GM12878 (cell line): ENCODE measurements around the gene PPT2. TPM values are rescaled to one million over a fixed set of nuclear protein-coding genes. Genes with fewer than 3 reads are reported as not detected.

Experiments used
- ATAC-seq: fragments of 200-7000 bp; cut with Tn5 transposase; 3 replicates; pipeline ENCODE4 v1.9.1; 2020; ENCODE audit warnings: mild to moderate bottlenecking, moderate library complexity
- BruUV-seq: library from RNA; stranded (reverse); fragments of 400-500 nt; replicated peaks from 2 replicates; lab custom pipeline; 2021; lab: Mats Ljungman, UMichigan
- CTCF ChIA-PET: fragments of 300-600 bp; sonication (Branson Sonifier 250); formaldehyde crosslinking; extraction: SDS; loops from one replicate; lab custom pipeline; 2021; ENCODE audit warnings: inconsistent platforms; lab: Yijun Ruan, JAX
- POLR2A ChIA-PET: fragments of 350-600 bp; formaldehyde crosslinking; extraction: SDS; loops from one replicate; lab custom pipeline; 2021; ENCODE audit warnings: inconsistent platforms; lab: Charles Lee
- RAD21 ChIA-PET: fragments of 300-600 bp; sonication (Branson Sonifier 250); formaldehyde crosslinking; loops from one replicate; lab custom pipeline; 2023; ENCODE audit warnings: antibody characterized with exemption; ENCODE audit not compliant: unreplicated experiment; lab: Charles Lee
- SMC1A ChIA-PET: fragments of 300-600 bp; sonication (Branson Sonifier 250); formaldehyde crosslinking; loops from one replicate; lab custom pipeline; 2023; ENCODE audit not compliant: unreplicated experiment, uncharacterized antibody; lab: Charles Lee
- DNase-seq: peaks from one replicate; pipeline ENCODE4 v3.0.0-alpha.2; 2011; ENCODE audit warnings: low read depth, low spot score
- FAIRE-seq: peaks from 3 replicates; lab custom pipeline; 2011; peaks lifted over from hg19 to GRCh38; lab: Jason Lieb, UNC
- H2AFZ ChIP-seq: 2 replicates; pipeline ENCODE4 v1.6.0; 2011; ENCODE audit warnings: low read depth, low read length, control low read depth; ENCODE audit not compliant: control insufficient read depth
- H3K27ac ChIP-seq: 2 replicates; pipeline ENCODE4 v1.5.1; 2011; ENCODE audit warnings: control low read depth; ENCODE audit not compliant: control insufficient read depth, insufficient read depth
- H3K27me3 ChIP-seq, 2 experiments: replicated peaks in 1 of 2; 2 replicates each; pipeline versions ENCODE4 v1.6.0 to v1.6.1; 2011; ENCODE audit warnings: low read length in 1 of 2; ENCODE audit not compliant: control insufficient read depth in 2 of 2, insufficient read depth in 2 of 2
- H3K36me3 ChIP-seq, 2 experiments: 2 replicates each; pipeline ENCODE4 v1.5.1; 2011; ENCODE audit warnings: low read length in 1 of 2; ENCODE audit not compliant: control insufficient read depth in 2 of 2, insufficient read depth in 2 of 2
- H3K4me1 ChIP-seq: 2 replicates; pipeline ENCODE4 v1.6.1; 2011; ENCODE audit warnings: mild to moderate bottlenecking, low read length, moderate library complexity, mixed read lengths; ENCODE audit not compliant: control insufficient read depth, insufficient read depth
- H3K4me2 ChIP-seq: 2 replicates; pipeline ENCODE4 v1.6.0; 2011; ENCODE audit warnings: control low read depth; ENCODE audit not compliant: control insufficient read depth, insufficient read depth
- H3K4me3 ChIP-seq: fragments of 200-600 bp; sonication (generic); 2 replicates; pipeline ENCODE4 v1.5.1; 2016
- H3K79me2 ChIP-seq: 2 replicates; pipeline ENCODE4 v1.6.0; 2011; ENCODE audit warnings: low read length; ENCODE audit not compliant: control insufficient read depth, insufficient read depth
- H3K9ac ChIP-seq: 2 replicates; pipeline ENCODE4 v1.8.0; 2011; ENCODE audit warnings: low read length, control low read depth, mixed read lengths; ENCODE audit not compliant: control insufficient read depth, insufficient read depth
- H3K9me3 ChIP-seq: replicated peaks from 3 replicates; pipeline ENCODE4 v1.5.1; 2011; ENCODE audit warnings: mild to moderate bottlenecking, low read length; ENCODE audit not compliant: control insufficient read depth, insufficient read depth
- H4K20me1 ChIP-seq: 2 replicates; pipeline ENCODE4 v1.6.0; 2011; ENCODE audit not compliant: control insufficient read depth, insufficient read depth
- BCL11A ChIP-seq: IDR thresholded peaks from 2 replicates; pipeline ENCODE4 v1.6.1; 2011; ENCODE audit warnings: low read depth, low read length
- BMI1 ChIP-seq: fragments of 450-650 bp; IDR thresholded peaks from 2 replicates; pipeline ENCODE4 v1.6.1; 2016; ENCODE audit warnings: mild to moderate bottlenecking, moderate library complexity, borderline replicate concordance
- CEBPB ChIP-seq, 2 experiments: fragments of 150-350 bp in 1 of 2; IDR thresholded peaks; 2 replicates each; pipeline ENCODE4 v1.6.1; 2012 to 2014; ENCODE audit warnings: low read depth in 2 of 2, low read length in 2 of 2, borderline replicate concordance in 1 of 2, inconsistent platforms in 1 of 2
- CEBPZ ChIP-seq: fragments of 150-350 bp; IDR thresholded peaks from 2 replicates; pipeline ENCODE4 v1.6.1; 2016; ENCODE audit warnings: low read depth, low read length
- EP300 ChIP-seq, 2 experiments: fragments of 150-350 bp in 1 of 2; IDR thresholded peaks; 2 replicates each; pipeline ENCODE4 v1.6.1; 2011 to 2012; ENCODE audit warnings: low read depth in 2 of 2, low read length in 2 of 2, borderline replicate concordance in 1 of 2, improper control_type of control experiment in 1 of 2, inconsistent platforms in 1 of 2; ENCODE audit not compliant: control insufficient read depth in 1 of 2
- HDGF ChIP-seq: fragments of 450-650 bp; IDR thresholded peaks from 2 replicates; pipeline ENCODE4 v1.6.1; 2016; ENCODE audit warnings: antibody characterized with exemption
- IKZF2 ChIP-seq, 2 experiments: fragments of 450-650 bp; IDR thresholded peaks; 2 replicates each; pipeline ENCODE4 v1.6.1; 2017; ENCODE audit warnings: mild to moderate bottlenecking in 2 of 2, moderate library complexity in 2 of 2
- IRF5 ChIP-seq: fragments of 450-650 bp; IDR thresholded peaks from 2 replicates; pipeline ENCODE4 v1.6.1; 2017; ENCODE audit warnings: borderline replicate concordance
- LARP7 ChIP-seq: fragments of 450-650 bp; IDR thresholded peaks from 2 replicates; pipeline ENCODE4 v1.6.1; 2017; ENCODE audit warnings: mild to moderate bottlenecking
- MAX ChIP-seq: IDR thresholded peaks from 2 replicates; pipeline ENCODE4 v1.6.1; 2012; ENCODE audit warnings: low read depth, low read length, improper control_type of control experiment
- MYB ChIP-seq: fragments of 150-350 bp; IDR thresholded peaks from 2 replicates; pipeline ENCODE4 v1.6.1; 2014; ENCODE audit warnings: mild to moderate bottlenecking, low read depth, low read length, borderline replicate concordance
- MYC ChIP-seq: IDR thresholded peaks from 2 replicates; pipeline ENCODE4 v1.6.1; 2011; ENCODE audit warnings: mild to moderate bottlenecking, low read length, moderate library complexity, inconsistent platforms; ENCODE audit not compliant: insufficient read depth, insufficient replicate concordance, insufficient read length, severe bottlenecking
- POLR2A ChIP-seq: IDR thresholded peaks from 2 replicates; pipeline ENCODE4 v1.6.1; 2011; ENCODE audit warnings: low read depth, mild to moderate bottlenecking, low read length
- POLR2AphosphoS2 ChIP-seq: IDR thresholded peaks from 2 replicates; pipeline ENCODE4 v1.6.1; 2011; ENCODE audit warnings: low read depth, mild to moderate bottlenecking, low read length, improper control_type of control experiment, moderate library complexity
- POLR2AphosphoS5 ChIP-seq: IDR thresholded peaks from 2 replicates; pipeline ENCODE4 v1.6.1; 2011; ENCODE audit warnings: mild to moderate bottlenecking, low read length, inconsistent platforms
- RAD51 ChIP-seq: fragments of 450-650 bp; IDR thresholded peaks from 2 replicates; pipeline ENCODE4 v1.6.1; 2016; ENCODE audit warnings: moderate library complexity, mild to moderate bottlenecking, inconsistent platforms
- SIN3A ChIP-seq: IDR thresholded peaks from 2 replicates; pipeline ENCODE4 v1.6.1; 2012; ENCODE audit warnings: low read depth, low read length, improper control_type of control experiment
- SMAD5 ChIP-seq: IDR thresholded peaks from 2 replicates; pipeline ENCODE4 v1.6.1; 2016; ENCODE audit warnings: antibody characterized with exemption, low read depth
- SPI1 ChIP-seq: IDR thresholded peaks from 2 replicates; pipeline ENCODE4 v1.6.1; 2011; ENCODE audit warnings: low read depth, mild to moderate bottlenecking, low read length, moderate library complexity, borderline replicate concordance; ENCODE audit not compliant: insufficient read depth
- TCF12 ChIP-seq: IDR thresholded peaks from 2 replicates; pipeline ENCODE4 v1.6.1; 2011; ENCODE audit warnings: low read depth, mild to moderate bottlenecking, low read length
- TCF7 ChIP-seq: IDR thresholded peaks from 2 replicates; pipeline ENCODE4 v1.6.1; 2014; ENCODE audit warnings: antibody characterized with exemption, borderline replicate concordance
- ZSCAN29 ChIP-seq: fragments of 450-650 bp; IDR thresholded peaks from 2 replicates; pipeline ENCODE4 v1.6.1; 2017; ENCODE audit warnings: mild to moderate bottlenecking, moderate library complexity
- WGBS: methylation state at CpG from one replicate; pipeline ENCODE4 v1.1.6; 2016; ENCODE audit warnings: low lambda C conversion rate; ENCODE audit not compliant: insufficient replicate concordance, insufficient coverage; ENCODE audit errors: missing lambda C conversion rate; 5-methylcytosine and 5-hydroxymethylcytosine counted together
- in situ Hi-C: fragments of 300-500 bp; cut with MboI; formaldehyde crosslinking; loops from 9 replicates; pipeline ENCODE4 v1.14.3; 2018; ENCODE audit warnings: mixed read lengths
- intact Hi-C: fragments of 100-400 bp; cut with micrococcal nuclease; formaldehyde crosslinking; loops from one replicate; pipeline ENCODE4 v1.14.2; 2022; ENCODE audit not compliant: unreplicated experiment
- polyA plus RNA-seq, 11 experiments: library from polyadenylated mRNA; depleted of rRNA in 4 of 11; unstranded in 6 of 11; stranded (reverse) in 5 of 11; fragments of >200 nt; fragmentation: Nextera tagmentation in 4 of 11; fragmentation: Illumina TruSeq in 1 of 11; extraction: Ambion mirVana in 4 of 11; extraction: Trizol in 1 of 11; gene quantifications; 1 replicate in 1 of 11; 2 replicates in 10 of 11; pipeline versions ENCODE4 v1.2.1 to v1.2.3, GENCODE V29; 2011 to 2016; ENCODE audit warnings: inconsistent platforms in 2 of 11, missing spikeins in 2 of 11, low read depth in 1 of 11
- total RNA-seq, 4 experiments: library from RNA; depleted of rRNA in 3 of 4; stranded (reverse); fragments of >200 nt in 3 of 4; fragmentation: Illumina TruSeq in 1 of 4; extraction: Trizol in 1 of 4; gene quantifications; 2 replicates each; pipeline versions ENCODE4 v1.2.1 to v1.2.3, GENCODE V29; 2013 to 2021

PPT2 gene
- total and polyA plus RNA-seq, 10 of the 15 experiments (the other 5 are each of a cell fraction or from before 2014, with no cell fraction given): 1.3 to 25.5 (median 5.5) TPM

GRCh38 chr6:32195652-32195901, 41.6 kb downstream of the PPT2 start:
- in situ Hi-C loops: no loop called here
- FAIRE-seq (peak; percentile 94), DNase-seq (peak; percentile 97), ATAC-seq (peak; percentile 85)
- ChIA-PET POLR2A (interaction anchor here (0.6 to 2.6 kb wide), 23 partner anchors 11 to 1351 kb away, joined by 3 to 51 read pairs (median 3); partner anchors contain the start of genes AGPAT1, ATF6B, EGFL8 and FKBPL), RAD21 (interaction anchor here (0.6 to 1.8 kb wide), 21 partner anchors 13 to 658 kb away, joined by 3 to 17 read pairs (median 4); partner anchors contain the start of genes AGPAT1, ATF6B, CLIC1 and DXO), SMC1A (interaction anchor here (0.6 to 1.9 kb wide), 11 partner anchors 8 to 236 kb away, joined by 3 to 17 read pairs (median 3); partner anchors contain the start of genes AGPAT1, ATF6B, FKBPL and NELFE), CTCF (interaction anchor here (0.6 to 4.2 kb wide), 20 partner anchors 8 to 643 kb away, joined by 3 to 35 read pairs (median 4); partner anchors contain the start of genes AGPAT1, ATF6B, EGFL8 and FKBPL)
- no peaks in the 10 kb centered on the region for H3K27me3 ChIP-seq
- H3K9ac ChIP-seq: peak overlapping the region; percentile 100
- WGBS: under 1% methylated on average over 19 of the region's 25 CpGs
- H3K79me2 ChIP-seq: peaks cover 30% of the 10 kb centered on the region
- H2AFZ ChIP-seq: no peak overlapping the region
- BruUV-seq: no TSS peak
- no peaks in the 10 kb centered on the region; a peak in 1 of 4 replicates for H3K36me3 ChIP-seq
- H3K4me1 ChIP-seq: peaks cover 26% of the 10 kb centered on the region
- no peaks in the 10 kb centered on the region for H3K9me3 ChIP-seq
- no peak overlapping the region for H3K4me3 ChIP-seq
- H4K20me1 ChIP-seq: no peaks in the 10 kb centered on the region
- H3K27ac ChIP-seq: no peak overlapping the region; the same call in 1 of the 2 replicates
- peak overlapping the region; percentile 93; the same call in 1 of the 2 replicates for H3K4me2 ChIP-seq
- intact Hi-C loops: loop anchor here (1.0 to 5.0 kb wide), 2 partner anchors 42 to 76 kb away; no protein-coding TSS in a partner anchor
- TF ChIP-seq POLR2AphosphoS2 (no peak; the same call in 1 of the 2 replicates), SMAD5 (no peak), LARP7 (no peak), TCF7 (no peak), SPI1 (no peak), CEBPZ (no peak), EP300 (IDR thresholded peaks at IDR 0.05; ENCODE audit: borderline replicate concordance in 1 of 2, control insufficient read depth in 1 of 2, low read depth in 2 of 2, low read length in 2 of 2) (no peak), POLR2A (no peak), BMI1 (no peak), IRF5 (no peak), ZSCAN29 (no peak), CEBPB (IDR thresholded peaks at IDR 0.05; ENCODE audit: borderline replicate concordance in 1 of 2, low read depth in 2 of 2, low read length in 2 of 2) (no peak), SIN3A (no peak; the same call in 1 of the 2 replicates), MYC (peak; percentile 56), IKZF2 (IDR thresholded peaks at IDR 0.05) (no peak), RAD51 (no peak), MYB (no peak), BCL11A (no peak), MAX (0 out of 2 replicates have a peak, but pooled peaks have one; percentile 85), POLR2AphosphoS5 (no peak), HDGF (peak; percentile 58), TCF12 (0 out of 2 replicates have a peak, but pooled peaks have one; percentile 42)
